A549 treated with CpdA at 1 μM for 4 hours (cell line): ENCODE results near the gene ZNF540. TPM values are rescaled to one million over a fixed set of nuclear protein-coding genes. Genes with fewer than 3 reads are reported as not detected.

Experiments
- total RNA-seq: library from RNA; stranded (reverse); fragments of 200-300 nt; extraction: Qiagen RNA extraction; gene quantifications from 5 replicates; pipeline ENCODE4 v1.2.3, GENCODE V29; 2022; ENCODE audit warnings: low read depth

ZNF540 gene
- total RNA-seq = 0.14 to 0.22 TPM in 2 of 5 replicates, not detected in the others

DNA sequence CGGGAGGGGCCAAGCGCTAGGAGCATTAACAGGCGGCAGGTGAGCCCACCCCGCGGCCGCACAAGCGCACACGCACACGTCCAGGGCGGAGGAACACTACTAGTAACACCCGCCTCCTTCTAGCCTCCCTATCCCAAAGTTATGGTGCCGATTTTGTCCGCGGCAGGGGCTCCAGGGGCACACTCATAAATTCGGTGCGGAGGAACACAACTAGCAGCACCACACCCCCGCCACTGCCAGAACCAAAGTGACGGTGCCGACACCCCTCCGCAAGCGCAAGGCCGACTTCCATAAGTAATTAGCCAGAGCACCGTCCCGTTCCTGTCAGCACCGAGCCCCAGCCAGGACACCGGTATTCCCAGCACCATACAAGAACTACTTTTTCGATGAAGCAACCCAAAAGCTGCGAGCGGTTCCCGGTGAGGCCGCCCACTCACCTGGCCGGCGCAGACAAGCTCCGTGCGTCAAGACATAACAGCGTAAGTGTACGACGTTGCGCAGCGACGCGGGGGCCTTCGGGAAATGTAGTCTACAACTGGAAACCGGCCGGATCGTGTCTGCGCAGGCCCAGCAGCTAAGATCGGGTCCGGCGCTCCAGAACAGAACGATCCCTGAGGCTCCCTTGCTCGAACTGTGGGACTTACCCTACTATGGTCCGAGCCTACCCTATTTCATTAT lies at the start of gene ZNF540, which contains the start of gene ZNF571:
TSS of gene ZNF540 (plus strand) at position 573 of the 678 bp plus-strand sequence. CDS start 3,572 bp downstream, outside the sequence.
TSS of gene ZNF571 (minus strand) at position 489 of the 678 bp plus-strand sequence. CDS start 8,116 bp downstream, outside the sequence.

DNA sequence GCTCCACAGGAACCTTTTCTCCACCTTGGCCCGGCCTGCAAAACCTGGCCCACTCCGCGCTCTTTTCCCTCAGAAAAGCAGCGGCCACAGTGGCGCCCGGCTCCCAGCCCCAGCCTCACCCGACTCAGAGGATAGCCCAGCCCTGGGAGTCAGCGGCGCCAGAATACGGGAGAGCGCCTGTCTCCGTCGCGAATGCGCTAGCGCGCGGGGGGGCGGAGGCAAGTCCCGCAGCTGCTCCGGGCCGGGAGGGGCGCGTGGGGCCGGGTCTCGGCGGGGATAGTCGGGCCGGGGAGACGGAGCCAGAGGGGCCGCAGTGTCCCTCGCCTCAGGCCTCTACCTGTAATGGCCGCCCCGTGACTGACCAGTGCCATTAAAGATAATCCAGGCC lies 60.6 kb downstream of the ZNF540 start, which contains the start of gene ZFP30:
TSS of gene ZFP30 (minus strand) at position 165 of the 388 bp plus-strand sequence. CDS start 7,643 bp downstream, outside the sequence.

Other genes with a start within 250 kb of the ZNF540 start
- gene ZNF527, start 223.8 kb upstream of the ZNF540 start, total RNA-seq = 3.0 to 5.0 TPM (median 3.2 TPM) in 5 replicates
- 4.1 to 6.2 TPM (median 4.8 TPM) in 5 replicates for gene ZNF569, start 127.4 kb upstream of the ZNF540 start, total RNA-seq
- 2.6 to 4.5 TPM (median 3.2 TPM) in 5 replicates for gene ZNF570, start 125.5 kb upstream of the ZNF540 start, total RNA-seq
- gene ZNF793, start 87.9 kb upstream of the ZNF540 start, total RNA-seq = 0.07 to 0.25 TPM (median 0.12 TPM) in 4 of 5 replicates, not detected in the other
- gene ZNF571, start 84 bp upstream of the ZNF540 start, total RNA-seq = 0.70 to 1.3 TPM (median 0.99 TPM) in 5 replicates
- gene ZFP30, start 60.6 kb downstream of the ZNF540 start, total RNA-seq = 5.2 to 11.5 TPM (median 6.0 TPM) in 5 replicates
- gene ZNF607, start 124.9 kb downstream of the ZNF540 start, total RNA-seq = 3.8 to 6.5 TPM (median 5.6 TPM) in 5 replicates
- gene ZNF573, start 184.7 kb downstream of the ZNF540 start, total RNA-seq = 1.3 to 2.6 TPM (median 2.1 TPM) in 5 replicates